Esophagus muscularis mucosa (tissue), 4 donors: ENCODE data around the gene RHBDD3. TPM values are rescaled to one million over a fixed set of nuclear protein-coding genes. Genes with fewer than 3 reads are reported as not detected.

ENCODE experiments used
- DNase-seq: peaks from one replicate; pipeline ENCODE4 v3.0.0-alpha.2; 2017; ENCODE audit errors: extremely low spot score
- H3K27ac ChIP-seq, 4 donors: fragments of 200-600 bp; sonication (generic); replicated peaks in 1 of 4; 1 replicate in 3 of 4; 2 replicates in 1 of 4; pipeline ENCODE4 v1.5.1; 2016 to 2019; ENCODE audit warnings: mild to moderate bottlenecking in 1 of 4
- H3K27me3 ChIP-seq, 4 donors: fragments of 200-600 bp; sonication (generic); one replicate each; pipeline versions ENCODE4 v1.5.1 to v1.6.0; 2016 to 2019
- H3K36me3 ChIP-seq, 4 donors: fragments of 200-600 bp; sonication (generic); one replicate each; pipeline ENCODE4 v1.5.1; 2016 to 2019
- H3K4me1 ChIP-seq, 4 donors: fragments of 200-600 bp; sonication (generic); one replicate each; pipeline ENCODE4 v1.5.1; 2016 to 2019
- H3K4me3 ChIP-seq, 4 donors: fragments of 200-600 bp; sonication (generic); 1 replicate in 2 of 4; 2 replicates in 2 of 4; pipeline ENCODE4 v1.5.1; 2016 to 2019; ENCODE audit warnings: mild to moderate bottlenecking in 4 of 4, moderate library complexity in 1 of 4
- H3K9me3 ChIP-seq, 4 donors: fragments of 200-600 bp; sonication (generic); 1 replicate in 3 of 4; 2 replicates in 1 of 4; pipeline ENCODE4 v1.5.1; 2016 to 2019
- CTCF ChIP-seq, 3 experiments: fragments of 200-600 bp in 2 of 3; fragments of 450-650 bp in 1 of 3; sonication (generic) in 2 of 3; IDR thresholded peaks; one replicate each; pipeline ENCODE4 v1.5.1; 2017 to 2019; ENCODE audit warnings: antibody characterized with exemption in 3 of 3, mild to moderate bottlenecking in 2 of 3, moderate library complexity in 1 of 3
- EP300 ChIP-seq: sonication (generic); formaldehyde crosslinking; IDR thresholded peaks from one replicate; pipeline ENCODE4 v1.6.1; 2017; ENCODE audit warnings: antibody characterized with exemption
- POLR2A ChIP-seq: fragments of 450-650 bp; IDR thresholded peaks from one replicate; pipeline ENCODE4 v1.6.1; 2017; ENCODE audit warnings: antibody characterized with exemption, moderate library complexity, mild to moderate bottlenecking, low read depth
- POLR2AphosphoS5 ChIP-seq, 2 donors: sonication (generic); formaldehyde crosslinking; IDR thresholded peaks; one replicate each; pipeline ENCODE4 v1.6.1; 2017; ENCODE audit warnings: antibody characterized with exemption in 2 of 2
- WGBS: methylation state at CpG from one replicate; pipeline ENCODE4 v1.1.5; 2018; 5-methylcytosine and 5-hydroxymethylcytosine counted together
- intact Hi-C: fragments of 100-400 bp; cut with DNase I; formaldehyde crosslinking; loops from one replicate; pipeline ENCODE4 v1.15.1; 2023
- total RNA-seq, 4 donors: library from RNA; depleted of rRNA; stranded (reverse); fragments of >200 nt; gene quantifications; one replicate each; pipeline versions ENCODE4 v1.1.0 to v1.2.1, GENCODE V29; 2016

RHBDD3 gene
- total RNA-seq, 4 donors from 2014 or later: 12.6 to 23.5 (median 20.7) TPM

- 88% methylated on average over 4 of the region's 13 CpGs for WGBS
- no peaks in the 10 kb centered on the region for H3K9me3 ChIP-seq
- no peak for TF ChIP-seq EP300
- TF ChIP-seq POLR2A: no peak
- no peak for TF ChIP-seq CTCF (IDR thresholded peaks at IDR 0.05)
- TF ChIP-seq POLR2AphosphoS5 (IDR thresholded peaks at IDR 0.05): no peak
- no peak overlapping the region for H3K4me3 ChIP-seq
- peaks cover 7 to 46% (median 40%) of the 10 kb centered on the region in 4 donors for H3K36me3 ChIP-seq
- intact Hi-C loops: no loop called here
- no peak for DNase-seq
- no peaks in the 10 kb centered on the region for H3K27me3 ChIP-seq
- H3K27ac ChIP-seq: no peak overlapping the region
- H3K4me1 ChIP-seq: no peaks in the 10 kb centered on the region
Observed at GRCh38 chr22:29260031-29260560, 7.7 kb downstream of the RHBDD3 start.

- Histone ChIP-seq H3K4me3 (no peak overlapping the region), H3K27me3 (no peaks in the 10 kb centered on the region), H3K9me3 (no peaks in the 10 kb centered on the region), H3K36me3 (peaks cover 7 to 39% (median 33%) of the 10 kb centered on the region in 4 donors), H3K27ac (no peak overlapping the region), H3K4me1 (no peaks in the 10 kb centered on the region)
- 90% methylated on average over 10 of the region's 11 CpGs for WGBS
- TF ChIP-seq CTCF (IDR thresholded peaks at IDR 0.05) (no peak), POLR2AphosphoS5 (IDR thresholded peaks at IDR 0.05) (no peak), EP300 (no peak), POLR2A (no peak)
- intact Hi-C loops: no loop called here
- DNase-seq: no peak
Observed at GRCh38 chr22:29259253-29259899, 8.4 kb downstream of the RHBDD3 start.

GRCh38 chr22:29258407-29259252 lies 9.2 kb downstream of the RHBDD3 start:
- Histone ChIP-seq H3K4me3 (no peak overlapping the region), H3K36me3 (peaks cover 7 to 32% (median 26%) of the 10 kb centered on the region in 4 donors), H3K4me1 (no peaks in the 10 kb centered on the region), H3K27me3 (no peaks in the 10 kb centered on the region), H3K9me3 (no peaks in the 10 kb centered on the region), H3K27ac (no peak overlapping the region)
- 100% methylated on average over 1 of the region's 17 CpGs for WGBS
- TF ChIP-seq CTCF (IDR thresholded peaks at IDR 0.05): no peak
- no peak for TF ChIP-seq POLR2AphosphoS5 (IDR thresholded peaks at IDR 0.05)
- TF ChIP-seq EP300: no peak
- TF ChIP-seq POLR2A: no peak
- DNase-seq: no peak
- intact Hi-C loops: no loop called here

- WGBS: 92% methylated on average over 7 of the region's 8 CpGs
- Histone ChIP-seq H3K4me1 (no peaks in the 10 kb centered on the region), H3K9me3 (no peaks in the 10 kb centered on the region), H3K27ac (no peak overlapping the region), H3K4me3 (no peak overlapping the region), H3K27me3 (no peaks in the 10 kb centered on the region), H3K36me3 (peaks cover 7 to 26% (median 22%) of the 10 kb centered on the region in 4 donors)
- TF ChIP-seq POLR2A (no peak), EP300 (no peak), CTCF (IDR thresholded peaks at IDR 0.05) (no peak), POLR2AphosphoS5 (IDR thresholded peaks at IDR 0.05) (no peak)
- no peak for DNase-seq
- intact Hi-C loops: no loop called here
Observed at GRCh38 chr22:29257751-29258181, 10.0 kb downstream of the RHBDD3 start.
